Hematopoietic multipotent progenitor cell treated with erythropoietin and hydrocortisone succinate and interleukin-3 and kit ligand, for 4 days (in vitro differentiated cells): ENCODE measurements around the gene HPCAL1.

Experiments
- DNase-seq: peaks from one replicate; pipeline ENCODE4 v3.0.0-alpha.2; 2015

The HPCAL1 gene

DNA sequence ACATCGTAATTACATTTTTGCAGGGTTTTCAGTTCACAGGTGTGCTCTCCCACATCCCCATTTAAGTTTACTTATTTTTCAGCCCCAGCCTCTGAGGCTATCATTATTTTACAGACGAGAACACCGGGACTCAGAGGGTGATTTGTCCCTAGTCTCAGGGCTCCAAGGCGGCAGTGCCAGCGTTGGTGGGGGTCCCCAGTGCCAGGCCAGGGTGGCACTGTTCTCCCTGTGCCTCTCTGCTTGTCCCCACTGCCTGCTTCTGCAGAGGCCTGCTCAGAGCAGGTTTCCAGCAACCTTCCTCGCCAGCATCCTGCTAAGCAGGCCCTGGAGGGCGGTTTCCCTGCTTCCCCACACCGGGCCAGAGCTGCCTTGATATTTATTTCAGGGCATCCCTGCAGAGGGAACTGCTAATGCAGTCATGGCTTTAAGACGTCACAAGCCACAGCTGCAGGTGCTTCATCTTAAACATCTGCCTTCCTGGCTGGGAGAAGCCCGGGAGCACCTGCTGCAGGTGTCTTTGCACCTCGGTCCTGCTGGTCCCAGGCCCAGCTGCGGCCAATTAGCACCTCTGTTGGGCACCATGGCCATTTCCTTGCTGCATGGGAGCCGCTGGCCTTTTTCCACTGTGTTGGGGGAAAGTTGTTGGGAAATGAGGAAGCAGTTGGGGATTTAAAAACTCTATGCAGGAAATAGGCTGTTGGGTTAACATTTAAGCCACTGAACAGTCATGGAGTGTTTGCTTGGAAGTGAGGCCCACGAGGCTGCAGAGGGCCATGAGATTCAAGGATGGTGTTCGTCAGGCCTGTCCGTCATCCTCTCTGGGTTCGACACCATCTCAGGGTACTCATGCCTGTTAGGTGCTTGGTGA, 22.8 kb downstream of the HPCAL1 start:
- no peak for DNase-seq

DNA sequence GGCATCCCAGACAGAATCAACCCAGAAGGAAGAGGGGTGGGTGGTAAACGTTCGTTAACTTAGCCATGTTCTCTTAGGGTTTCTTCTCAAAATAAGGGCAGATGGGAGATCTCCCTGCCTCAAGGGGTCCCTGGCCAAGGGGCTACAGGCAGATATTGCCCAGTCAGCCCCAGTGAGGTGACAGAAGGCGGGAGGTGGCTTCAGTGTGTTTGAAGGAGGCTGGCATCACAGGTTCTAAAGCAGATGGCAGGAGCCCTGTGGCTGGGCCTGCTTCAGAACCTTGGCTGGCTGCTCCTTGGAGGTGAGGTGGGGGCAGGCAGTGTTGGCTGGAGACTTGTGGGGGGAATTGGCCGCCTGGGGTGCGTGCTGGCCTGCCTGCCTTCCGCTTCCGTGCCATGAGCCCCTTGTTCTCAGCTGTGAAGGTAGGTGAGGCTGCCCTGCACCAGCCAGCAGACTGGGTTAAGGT, 23.5 kb downstream of the HPCAL1 start:
- no peak for DNase-seq

GRCh38 chr2:10326707-10327594, 24.2 kb downstream of the HPCAL1 start:
- no peak for DNase-seq

GRCh38 chr2:10327896-10328669, 25.4 kb downstream of the HPCAL1 start:
- DNase-seq, result no peak

DNA sequence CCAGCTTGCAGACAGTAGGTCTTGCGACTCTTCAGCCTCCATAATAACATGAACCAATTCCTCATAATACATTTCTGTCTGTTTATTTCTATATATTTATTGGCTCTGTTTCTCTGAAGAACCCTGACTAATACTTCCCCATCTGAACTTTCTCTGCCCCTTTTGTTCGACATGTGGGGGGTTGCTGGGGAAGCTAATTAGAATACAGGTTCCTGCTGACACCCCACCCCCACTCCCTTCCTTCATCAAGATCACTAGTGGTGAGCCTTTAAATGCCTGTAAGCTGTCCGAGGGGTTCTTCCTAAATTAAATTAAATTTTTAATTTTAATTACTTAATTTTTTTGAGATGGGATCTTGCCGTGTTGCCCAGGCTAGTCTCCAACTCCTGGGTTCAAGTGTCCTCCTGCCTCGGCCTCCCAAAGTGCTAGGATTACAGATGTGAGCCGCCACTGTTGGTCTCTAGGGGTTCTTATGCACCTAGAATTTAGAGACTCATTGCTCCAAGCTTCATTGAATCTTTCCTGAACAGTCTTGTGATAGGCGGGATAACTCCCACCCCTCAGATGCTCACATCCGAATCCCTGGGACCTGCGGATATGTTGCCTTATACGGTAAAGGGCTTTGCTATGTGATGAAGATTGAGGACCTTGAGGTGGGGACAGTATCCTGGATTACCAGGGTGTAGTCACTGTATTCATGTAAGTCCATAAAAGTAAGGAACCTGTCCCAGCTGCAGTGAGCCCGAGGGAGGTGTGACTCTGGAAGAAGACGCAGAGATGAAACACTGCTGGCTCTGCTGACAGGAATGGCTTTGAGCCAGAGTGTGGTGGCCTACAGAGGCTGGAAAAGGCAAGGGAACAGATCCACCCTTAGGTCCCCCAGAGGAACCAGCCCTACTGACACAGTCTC, 26.2 kb downstream of the HPCAL1 start:
- DNase-seq, result no peak

- DNase-seq, result no peak
Observed at GRCh38 chr2:10329580-10329879, 26.8 kb downstream of the HPCAL1 start.

DNA sequence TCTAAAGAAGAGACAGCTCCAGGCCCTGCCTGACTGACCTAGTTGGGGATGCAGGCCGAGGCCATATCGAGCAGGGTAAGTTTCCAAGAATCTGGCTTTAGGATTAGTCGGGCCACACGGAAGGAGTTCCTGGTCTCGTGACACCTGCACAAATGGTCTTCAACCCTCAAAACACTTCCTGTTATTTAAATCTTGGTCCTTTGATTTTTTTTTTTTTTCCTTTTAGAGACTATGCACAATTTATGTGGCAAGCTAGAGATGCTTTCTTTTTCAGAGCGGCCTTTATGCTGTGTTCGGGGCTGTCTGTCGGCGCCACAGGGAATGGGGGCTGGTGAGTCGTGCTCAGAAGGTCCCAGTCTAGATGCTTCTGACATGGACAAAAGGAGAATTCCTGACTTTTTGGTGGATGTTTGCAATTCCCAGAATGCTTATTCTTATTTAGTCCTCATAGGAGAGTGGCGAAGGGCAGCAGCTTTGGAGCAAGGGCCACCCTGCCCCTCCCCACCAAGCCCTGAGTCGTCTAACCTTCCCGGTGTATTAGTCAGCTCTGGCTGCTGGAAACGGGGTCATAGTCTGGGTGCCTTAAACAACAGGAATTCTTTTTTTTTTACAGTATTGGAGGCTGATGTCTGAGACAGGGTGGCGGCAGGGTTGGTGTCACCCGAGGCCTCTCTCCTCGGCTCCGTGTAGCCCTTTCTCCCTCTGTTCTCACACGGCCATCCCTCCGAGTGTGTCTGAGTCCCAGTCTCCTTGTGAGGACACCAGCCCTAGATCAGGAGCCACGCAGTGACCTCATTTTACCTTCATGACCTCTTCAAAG, 27.4 kb downstream of the HPCAL1 start:
- no peak for DNase-seq

DNA sequence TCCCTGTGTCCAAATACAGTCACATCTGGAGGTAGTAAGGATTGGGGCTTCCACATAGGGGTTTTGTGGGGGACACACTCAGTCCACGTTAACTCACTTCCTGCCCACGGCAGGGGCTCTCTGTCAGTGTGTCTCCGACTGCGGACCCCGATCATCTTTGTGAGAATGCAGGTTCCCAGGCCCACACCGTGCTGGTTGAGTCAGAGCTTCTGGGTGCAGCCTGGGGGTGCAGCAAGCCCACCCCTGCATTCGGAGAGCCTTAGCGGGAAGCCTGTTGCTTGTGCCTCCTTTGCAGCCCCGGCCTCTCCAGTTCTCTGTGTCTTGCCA, 28.0 kb downstream of the HPCAL1 start:
- DNase-seq, result no peak

DNA sequence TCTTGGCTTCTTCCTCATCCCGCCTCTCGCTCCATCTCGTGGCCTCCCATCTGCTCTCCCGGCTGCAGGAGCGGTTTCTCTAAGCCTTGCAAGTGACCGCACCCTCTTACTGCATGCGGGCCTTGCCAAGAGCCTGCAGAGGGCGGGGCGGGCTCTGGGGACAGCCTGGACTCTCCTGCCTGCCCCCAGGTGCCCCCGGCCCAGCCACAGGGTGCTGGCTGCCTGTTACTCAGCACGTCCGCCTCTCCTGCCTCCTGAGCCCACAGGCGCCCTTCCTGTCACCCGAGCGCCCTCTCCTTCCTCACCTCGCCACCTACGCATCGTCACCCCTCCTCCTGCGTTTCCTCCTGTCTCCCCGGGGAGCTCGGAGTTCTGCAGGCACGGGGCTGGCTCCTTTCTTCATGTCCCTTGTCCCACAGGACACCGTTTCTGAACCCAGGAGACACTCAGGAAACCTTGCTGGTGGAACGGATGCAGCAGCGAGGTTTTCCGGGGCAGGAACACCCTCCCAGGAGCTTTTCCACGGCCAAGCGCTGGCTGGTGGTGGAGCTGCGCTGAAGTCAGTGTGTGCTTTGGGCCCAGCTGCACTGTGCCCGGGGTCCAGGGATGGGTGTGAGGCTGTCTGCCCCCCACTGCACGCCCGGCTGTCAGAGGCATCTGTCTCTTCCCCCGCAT, 28.5 kb downstream of the HPCAL1 start:
- peak; percentile 80 for DNase-seq

GRCh38 chr2:10331702-10332401, 29.1 kb downstream of the HPCAL1 start:
- peak; percentile 83 for DNase-seq

DNA sequence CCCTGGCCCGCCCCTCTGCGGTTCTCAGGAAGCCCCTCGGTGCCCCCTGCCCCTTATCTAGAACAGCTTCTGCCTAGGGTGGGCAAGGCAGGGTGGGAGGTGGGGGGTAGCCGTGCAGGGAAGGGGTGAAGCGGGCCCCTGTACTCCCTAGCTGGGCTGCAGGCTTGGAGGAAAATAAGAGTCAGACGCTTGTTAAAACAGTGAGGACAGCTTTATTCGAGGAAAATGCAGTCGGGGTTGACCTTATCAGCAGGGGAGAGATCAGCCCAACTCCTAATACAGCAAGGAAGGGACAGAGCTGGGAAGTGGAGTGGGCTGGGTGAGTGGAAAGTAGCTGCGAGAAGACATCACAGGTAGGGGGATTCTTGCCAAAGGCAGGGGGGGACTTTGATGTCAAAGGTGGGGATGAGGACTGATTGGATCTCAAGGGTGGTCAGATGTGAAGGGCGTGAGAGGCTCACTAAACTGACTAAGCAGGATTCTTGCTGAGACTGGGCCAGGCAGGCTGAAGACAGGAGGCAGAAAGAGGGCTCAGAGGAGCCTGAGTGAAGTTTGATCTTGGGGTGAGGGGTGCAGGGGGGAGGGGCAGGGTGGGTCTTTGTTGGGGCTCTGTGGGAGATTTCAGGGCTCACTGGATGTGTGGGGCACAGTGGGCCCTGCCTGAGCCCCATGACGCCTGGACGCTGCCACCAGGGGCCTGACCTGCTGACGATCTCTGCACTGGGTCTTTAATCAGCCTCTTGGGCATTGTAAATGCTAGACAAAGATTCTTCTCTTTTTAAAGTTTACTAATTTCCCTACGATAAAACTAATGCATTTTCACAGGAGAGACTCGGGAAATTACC, 29.9 kb downstream of the HPCAL1 start:
- peak; percentile 43 for DNase-seq

GRCh38 chr2:10333247-10333613, 30.5 kb downstream of the HPCAL1 start:
- peak; percentile 38 for DNase-seq

DNA sequence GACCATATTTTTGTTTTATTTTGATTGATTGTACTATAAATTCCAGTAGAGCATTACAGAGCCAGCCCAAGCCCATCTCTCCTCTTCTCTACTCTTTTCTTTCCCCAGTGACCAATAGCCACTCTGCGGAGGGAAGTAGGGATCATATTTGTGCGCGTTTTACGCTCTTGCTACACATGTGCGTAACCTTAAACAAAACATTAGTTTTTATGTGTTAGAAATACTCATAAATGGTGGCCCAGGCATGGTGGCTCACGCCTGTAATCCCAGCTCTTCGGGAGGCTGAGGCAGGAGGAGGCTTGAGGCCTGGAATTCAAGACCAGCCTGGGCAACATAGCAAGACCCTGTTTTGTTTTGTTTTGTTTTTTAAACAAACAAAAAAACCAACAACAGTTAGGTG, 31.3 kb downstream of the HPCAL1 start:
- no peak for DNase-seq

GRCh38 chr2:10335046-10335840, 32.5 kb downstream of the HPCAL1 start:
- no peak for DNase-seq

DNA sequence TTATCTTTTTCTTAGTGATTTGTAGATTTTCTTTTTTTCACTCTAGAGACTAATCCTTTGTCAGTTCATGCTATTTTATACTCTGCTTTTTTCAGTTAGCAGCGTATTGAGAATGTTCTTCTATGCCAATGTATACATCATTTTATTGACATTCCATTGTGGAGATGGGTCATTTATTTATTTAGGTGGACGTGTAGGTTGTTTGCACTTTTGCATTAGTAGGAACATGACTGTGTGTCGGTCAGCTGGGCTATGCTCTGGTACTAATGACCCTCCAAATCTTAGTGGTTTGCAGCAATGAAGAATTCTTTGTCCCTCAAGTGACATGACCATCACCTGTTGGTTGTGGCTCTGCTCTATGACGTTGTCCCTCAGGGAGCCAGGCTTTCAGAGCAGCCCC, 33.6 kb downstream of the HPCAL1 start:
- no peak for DNase-seq

GRCh38 chr2:10337449-10338269, 35.0 kb downstream of the HPCAL1 start:
- no peak for DNase-seq
